LoVo (cell line): ENCODE data around the gene PSMD8.
A peak's percentile ranks its signal among the peaks of the same experiment; 100 is the strongest.
"Not testable (repeated sequence)": the region's sequence is repeated elsewhere in the genome, so short reads cannot be mapped to it uniquely, and the experiment has no call there.

Experiments used
- DNase-seq: peaks from one replicate; pipeline ENCODE4 v3.0.0-alpha.2; 2016; ENCODE audit warnings: low spot score

PSMD8 gene

DNA sequence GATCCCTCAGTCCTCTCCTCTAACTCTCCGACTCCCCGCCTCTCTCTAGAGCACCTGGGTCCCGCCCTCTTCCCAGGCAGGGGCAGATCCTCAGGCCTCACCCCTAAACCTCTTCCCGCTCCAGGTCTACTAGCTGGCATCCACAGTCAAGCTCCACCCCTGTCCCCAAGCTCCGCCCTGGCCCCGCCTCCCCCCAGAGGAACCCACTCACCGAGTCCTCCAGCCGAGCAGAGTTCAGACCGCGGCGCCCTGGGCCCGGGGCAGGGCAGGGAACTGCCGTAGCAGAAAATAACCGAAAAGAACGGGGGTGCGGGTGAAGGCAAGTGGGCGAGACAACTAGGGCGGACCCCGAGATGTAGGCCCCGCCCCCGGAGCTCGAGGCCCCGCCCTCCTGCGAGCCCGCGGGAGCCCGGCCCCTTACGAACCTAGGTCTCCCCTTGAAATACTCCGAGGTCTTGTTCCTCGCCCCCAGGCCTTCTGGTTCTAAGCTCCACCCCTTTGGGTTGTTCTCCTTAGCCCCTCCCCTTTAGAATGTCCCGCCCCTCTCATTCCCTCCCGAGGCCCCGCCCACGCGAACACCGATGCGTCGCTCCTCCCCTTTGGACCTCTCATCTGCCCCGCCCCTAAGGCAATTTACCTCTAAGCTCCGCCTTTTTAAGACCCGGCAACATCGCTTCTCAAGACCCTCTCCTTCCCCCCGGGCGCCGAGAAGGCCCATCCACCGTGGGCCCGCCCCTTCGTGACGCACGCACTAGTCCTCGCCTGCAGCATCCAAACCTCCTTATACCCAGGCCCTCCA, 13.4 kb downstream of the PSMD8 start, which contains the start of gene GGN:
TSS of gene GGN (minus strand) at position 485 of the 799 bp plus-strand sequence. CDS start 773 bp downstream, outside the sequence.
- peak; percentile 78 for DNase-seq

- DNase-seq = no peak
These were observed 14.2 kb downstream of the PSMD8 start, which contains the start of gene SPRED3 for GRCh38 chr19:38388349-38389100. TSS of gene SPRED3 (plus strand) at chr19:38388697. CDS start at chr19:38390303, 1,606 bp downstream.

GRCh38 chr19:38389101-38389925, 14.9 kb downstream of the PSMD8 start:
- DNase-seq = no peak

DNA sequence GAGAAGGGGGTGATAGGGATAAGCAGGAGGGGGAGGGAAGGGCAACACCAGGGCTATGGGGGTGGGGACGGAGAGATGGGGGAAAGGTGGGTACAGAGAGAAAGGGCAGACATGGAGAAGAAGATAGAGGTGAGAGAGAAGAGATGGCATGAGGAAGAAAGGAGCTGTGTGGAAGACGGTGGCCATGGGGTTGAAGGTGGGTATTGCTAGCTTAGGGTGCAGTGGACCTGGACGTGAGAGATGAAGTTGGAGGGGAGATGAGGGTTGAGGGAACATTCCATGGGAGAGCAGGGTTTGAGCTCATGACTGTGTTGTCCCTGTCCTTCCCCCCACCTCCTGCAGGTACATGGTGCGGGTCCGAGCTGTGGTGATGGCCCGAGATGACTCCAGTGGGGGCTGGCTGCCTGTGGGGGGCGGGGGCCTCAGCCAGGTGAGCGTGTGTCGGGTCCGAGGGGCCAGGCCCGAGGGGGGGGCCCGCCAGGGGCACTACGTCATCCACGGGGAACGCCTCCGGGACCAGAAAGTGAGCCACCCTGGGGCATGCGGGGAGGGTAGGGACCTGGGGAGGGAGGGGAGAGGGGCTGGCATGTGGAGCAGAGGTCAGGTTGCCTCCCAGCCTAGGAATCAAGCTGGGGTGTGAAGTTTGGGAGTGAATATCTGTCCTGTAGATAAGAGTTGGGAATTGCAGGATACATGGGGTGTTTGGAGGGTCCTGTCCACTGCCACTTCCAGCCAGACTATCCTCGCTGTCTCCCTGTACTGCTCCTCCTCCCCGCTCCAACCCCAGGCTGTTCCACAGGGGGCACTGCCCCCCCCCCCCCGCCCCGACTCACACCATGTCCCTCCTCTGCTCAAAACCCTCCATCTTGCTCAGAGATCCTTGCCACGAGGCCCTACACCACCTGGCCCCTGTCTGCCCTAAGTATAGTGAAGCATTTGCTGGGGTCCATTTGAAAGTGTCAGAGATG, 15.9 kb downstream of the PSMD8 start:
- DNase-seq = no peak

- no peak for DNase-seq
These were observed 17.6 kb downstream of the PSMD8 start for GRCh38 chr19:38391911-38392464.

DNA sequence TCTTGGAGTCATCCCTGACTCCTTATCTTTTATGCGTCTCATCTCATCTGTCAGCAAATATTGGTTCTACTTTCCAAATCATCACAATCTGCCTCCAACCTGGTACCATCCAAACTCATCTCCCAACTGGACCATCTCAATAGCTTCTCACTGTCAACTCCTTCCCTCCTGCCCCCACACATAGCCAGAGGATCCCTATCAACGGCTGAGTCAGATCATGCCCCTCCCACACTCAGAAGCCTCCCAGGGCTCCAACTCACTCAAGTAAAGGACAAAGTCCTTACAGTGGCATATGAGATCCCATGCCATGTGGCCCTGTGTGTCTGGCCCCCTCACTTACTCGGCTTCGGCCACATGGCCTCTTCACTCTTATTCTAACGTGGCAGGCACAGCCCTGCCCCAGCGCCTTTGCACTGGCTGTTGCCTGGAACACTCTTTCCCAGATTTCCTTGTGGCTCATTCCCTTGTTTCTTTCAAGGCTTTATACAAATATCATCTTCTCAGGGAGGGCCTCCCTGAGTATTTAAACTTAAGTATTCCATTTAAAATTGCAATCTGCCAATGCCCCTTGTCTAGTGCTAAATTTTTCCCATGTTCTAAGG, 18.4 kb downstream of the PSMD8 start:
- DNase-seq = peak; percentile 23

GRCh38 chr19:38394488-38394887, 20.1 kb downstream of the PSMD8 start:
- DNase-seq = no peak

- DNase-seq = no peak
These were observed 21.2 kb downstream of the PSMD8 start for GRCh38 chr19:38395381-38396114.

- DNase-seq = no peak
These were observed 24.7 kb downstream of the PSMD8 start for GRCh38 chr19:38399081-38399480.

DNA sequence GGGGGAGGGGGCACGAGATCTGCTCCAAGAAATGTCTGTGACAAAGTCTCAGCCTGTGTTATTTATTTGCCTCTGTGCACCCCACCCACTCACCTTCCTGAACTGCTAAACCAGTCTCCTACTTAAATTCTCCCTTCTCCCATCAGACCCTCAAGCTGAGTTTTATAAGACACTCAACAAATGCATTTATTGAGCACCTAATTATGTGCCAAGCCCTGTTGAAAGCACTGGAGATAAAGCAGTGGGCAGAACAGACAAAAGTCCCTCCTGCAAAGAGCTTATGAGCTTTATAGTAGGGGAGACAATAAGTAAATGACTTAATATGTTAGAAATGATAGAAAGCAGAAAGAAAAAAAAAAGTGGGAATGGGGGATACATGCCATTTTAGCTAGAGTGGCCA, 25.2 kb downstream of the PSMD8 start:
- no peak for DNase-seq

DNA sequence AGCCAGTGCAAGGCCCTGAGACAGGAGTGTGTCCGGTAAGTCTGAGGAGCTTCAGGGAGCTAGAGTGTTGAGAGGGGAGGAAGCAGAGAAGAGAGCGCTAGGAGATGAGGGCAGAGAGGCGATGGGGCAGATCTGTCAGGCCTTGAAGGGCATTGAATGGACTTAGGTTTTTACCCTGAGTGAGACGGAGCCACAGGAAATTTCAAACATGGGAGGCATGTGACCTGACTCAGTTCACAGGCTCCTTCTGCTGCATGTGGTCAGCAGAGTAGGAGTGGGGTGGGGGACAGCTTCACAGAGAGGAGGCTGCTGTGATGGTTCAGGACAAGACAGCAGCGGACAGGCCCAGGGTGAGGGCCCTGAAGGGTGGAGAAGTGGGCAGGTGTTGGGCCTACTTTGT, 26.0 kb downstream of the PSMD8 start:
- no peak for DNase-seq

GRCh38 chr19:38401148-38401547, 26.8 kb downstream of the PSMD8 start:
- DNase-seq = no peak

DNA sequence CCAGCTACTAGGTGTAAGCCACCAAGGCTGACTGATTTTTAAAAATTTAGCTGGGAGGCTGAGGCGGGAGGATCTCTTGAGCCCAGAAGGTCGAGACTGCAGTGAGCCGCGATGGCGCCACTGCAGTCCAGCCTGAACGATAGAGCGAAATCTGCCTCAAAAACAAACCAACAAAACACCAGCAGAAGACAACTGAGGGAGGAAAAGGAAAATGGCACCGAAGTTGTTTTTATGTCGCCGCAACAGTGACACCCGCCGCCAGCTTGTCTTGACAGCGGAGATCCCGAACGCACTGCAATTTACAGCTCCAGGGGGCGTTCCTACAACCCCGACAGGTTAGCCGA, 28.2 kb downstream of the PSMD8 start:
- DNase-seq = no peak

DNA sequence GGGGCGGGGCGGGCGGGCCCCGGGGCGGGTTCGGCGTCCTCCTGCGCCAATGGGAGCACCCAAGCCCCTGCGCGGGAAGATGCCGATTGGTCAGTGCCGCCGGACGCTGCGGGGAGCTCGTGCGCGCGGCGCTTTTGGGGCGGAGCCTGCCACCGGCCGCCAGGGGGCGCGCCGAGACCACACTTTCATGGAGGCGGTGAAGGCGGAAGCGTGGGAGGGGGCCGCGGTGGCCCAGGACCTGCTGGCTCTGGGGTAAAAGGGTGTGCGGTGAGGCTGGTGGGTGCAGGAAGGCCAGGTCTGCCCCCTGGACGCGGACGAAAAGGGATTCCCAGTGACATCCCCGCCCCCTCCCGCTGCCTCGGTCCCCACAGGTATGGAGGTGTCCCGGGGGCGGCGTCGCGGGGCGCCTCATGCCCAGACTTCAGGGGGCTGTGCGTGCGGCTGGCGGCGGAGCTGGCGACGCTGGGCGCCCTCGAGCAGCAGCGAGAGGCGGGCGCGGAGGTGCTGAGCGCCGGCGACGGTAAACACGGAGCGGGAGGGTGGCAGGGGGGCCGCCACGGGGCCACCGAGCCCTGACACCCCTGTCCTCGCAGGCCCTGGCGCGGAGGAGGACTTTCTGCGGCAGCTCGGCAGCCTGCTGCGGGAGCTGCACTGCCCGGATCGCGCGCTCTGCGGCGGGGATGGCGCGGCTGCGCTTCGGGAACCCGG, 28.8 kb downstream of the PSMD8 start, which contains the start of gene FAM98C:
TSS of gene FAM98C (plus strand) at position 127 of the 708 bp plus-strand sequence. CDS start at position 188, 61 bp downstream.
- peak; percentile 97 for DNase-seq

DNA sequence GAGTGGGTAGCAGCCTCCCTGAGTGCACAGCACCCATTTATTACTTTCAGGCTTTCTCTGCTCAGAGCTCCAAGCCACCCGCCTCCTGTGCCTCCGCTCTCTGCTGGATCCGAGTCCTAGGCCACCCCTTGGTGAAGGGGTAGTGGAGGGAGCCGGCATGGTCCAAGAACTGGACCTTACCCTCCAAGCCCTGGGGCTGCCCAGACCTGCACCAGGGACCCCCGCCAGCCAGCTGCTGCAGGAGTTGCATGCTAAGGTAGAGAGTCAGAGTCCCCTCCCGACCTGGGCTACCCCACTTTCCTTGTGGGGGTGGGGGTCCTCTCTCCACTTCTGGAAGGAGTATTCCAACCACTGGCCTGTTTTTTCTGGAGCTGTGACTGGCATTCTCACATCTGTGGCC, 30.5 kb downstream of the PSMD8 start:
- no peak for DNase-seq

DNA sequence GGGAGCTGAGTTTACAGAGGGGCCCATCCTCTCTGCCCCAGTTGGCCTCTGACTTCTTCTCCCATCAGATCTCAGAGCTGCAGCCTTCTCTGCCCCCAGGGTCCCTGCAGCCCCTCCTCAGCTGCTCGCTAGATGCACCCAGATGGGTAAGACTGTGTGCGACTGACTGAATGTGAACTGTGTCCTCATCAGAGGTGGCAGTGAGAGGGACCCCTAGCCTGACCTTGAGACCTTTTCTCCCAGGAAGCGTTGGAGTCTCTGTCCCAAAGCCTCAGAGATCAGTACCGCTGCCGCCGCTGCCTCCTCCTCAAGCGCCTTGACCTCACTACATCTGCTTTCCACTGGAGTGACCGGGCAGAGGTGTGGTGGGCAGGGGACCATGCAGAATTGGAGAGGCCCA, 30.9 kb downstream of the PSMD8 start:
- DNase-seq = no peak

DNA sequence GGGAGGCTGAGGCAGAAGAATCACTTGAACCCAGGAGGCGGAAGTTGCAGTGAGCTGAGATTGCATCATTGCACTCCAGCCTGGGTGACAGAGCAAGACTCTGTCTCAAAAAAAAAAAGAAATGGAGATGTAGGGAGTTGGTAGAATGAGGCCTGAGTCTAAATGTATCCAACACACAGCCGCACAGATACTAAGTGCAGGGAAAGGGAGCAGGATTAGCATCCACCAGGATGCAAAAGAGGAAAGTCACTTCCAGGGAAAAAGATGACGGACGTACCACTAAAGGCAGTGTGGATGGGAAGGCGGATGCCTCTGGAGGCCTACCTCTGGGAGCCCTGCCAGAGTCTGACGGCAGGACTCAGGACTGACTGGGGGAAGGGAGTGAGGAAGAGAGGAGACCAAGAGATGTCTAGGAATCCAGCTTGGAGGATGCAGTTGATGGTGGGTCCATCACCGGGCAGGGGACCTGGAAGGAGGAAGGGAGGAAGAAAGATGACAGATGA, 35.3 kb downstream of the PSMD8 start:
- no peak for DNase-seq

- not testable (repeated sequence) for DNase-seq
These were observed 36.0 kb downstream of the PSMD8 start for GRCh38 chr19:38410407-38410806.
